CD4-positive, alpha-beta T cell treated with Interleukin-1 beta for 1 hour (primary cell): Measurements from ENCODE around the gene MPL.
"Not testable (repeated sequence)": the region's sequence is repeated elsewhere in the genome, so short reads cannot be mapped to it uniquely, and the experiment has no call there.

ENCODE experiments used
- DNase-seq, 2 donors: peaks; one replicate each; pipeline ENCODE4 v3.0.0-alpha.2; 2020 to 2022

Gene MPL

DNA sequence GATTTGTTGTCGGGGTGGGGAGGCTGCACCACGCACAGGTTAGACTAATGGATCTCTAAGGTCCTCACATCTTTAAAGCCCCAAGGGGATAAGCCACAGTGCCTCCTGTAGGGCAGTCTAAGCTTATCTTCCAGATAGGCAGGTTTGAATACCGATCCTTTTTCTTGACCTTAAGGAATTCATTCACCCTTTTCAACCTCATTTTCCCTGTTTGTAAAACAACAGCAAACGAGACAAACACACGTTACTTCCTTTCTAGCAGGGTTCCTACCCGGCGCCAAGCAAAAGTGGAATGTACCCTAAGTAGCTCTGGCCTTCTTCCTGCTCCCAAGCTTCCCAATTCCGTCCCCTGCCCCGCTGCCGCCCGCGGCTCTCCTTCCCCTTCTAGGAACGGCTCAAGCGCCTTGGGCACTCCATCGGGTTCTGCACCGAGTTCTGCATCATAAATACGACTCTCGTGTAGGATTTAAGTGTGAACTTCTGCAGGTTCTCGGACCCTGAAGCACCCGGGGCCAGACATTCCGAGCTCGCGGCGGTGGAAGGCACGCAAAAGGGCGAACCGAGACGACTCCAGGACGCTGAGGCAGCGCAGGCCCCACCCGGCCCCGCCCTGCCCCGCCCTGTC is 20.6 kb downstream of the MPL start:
- DNase-seq: peak in 1 of 2 donors; percentile 24

DNA sequence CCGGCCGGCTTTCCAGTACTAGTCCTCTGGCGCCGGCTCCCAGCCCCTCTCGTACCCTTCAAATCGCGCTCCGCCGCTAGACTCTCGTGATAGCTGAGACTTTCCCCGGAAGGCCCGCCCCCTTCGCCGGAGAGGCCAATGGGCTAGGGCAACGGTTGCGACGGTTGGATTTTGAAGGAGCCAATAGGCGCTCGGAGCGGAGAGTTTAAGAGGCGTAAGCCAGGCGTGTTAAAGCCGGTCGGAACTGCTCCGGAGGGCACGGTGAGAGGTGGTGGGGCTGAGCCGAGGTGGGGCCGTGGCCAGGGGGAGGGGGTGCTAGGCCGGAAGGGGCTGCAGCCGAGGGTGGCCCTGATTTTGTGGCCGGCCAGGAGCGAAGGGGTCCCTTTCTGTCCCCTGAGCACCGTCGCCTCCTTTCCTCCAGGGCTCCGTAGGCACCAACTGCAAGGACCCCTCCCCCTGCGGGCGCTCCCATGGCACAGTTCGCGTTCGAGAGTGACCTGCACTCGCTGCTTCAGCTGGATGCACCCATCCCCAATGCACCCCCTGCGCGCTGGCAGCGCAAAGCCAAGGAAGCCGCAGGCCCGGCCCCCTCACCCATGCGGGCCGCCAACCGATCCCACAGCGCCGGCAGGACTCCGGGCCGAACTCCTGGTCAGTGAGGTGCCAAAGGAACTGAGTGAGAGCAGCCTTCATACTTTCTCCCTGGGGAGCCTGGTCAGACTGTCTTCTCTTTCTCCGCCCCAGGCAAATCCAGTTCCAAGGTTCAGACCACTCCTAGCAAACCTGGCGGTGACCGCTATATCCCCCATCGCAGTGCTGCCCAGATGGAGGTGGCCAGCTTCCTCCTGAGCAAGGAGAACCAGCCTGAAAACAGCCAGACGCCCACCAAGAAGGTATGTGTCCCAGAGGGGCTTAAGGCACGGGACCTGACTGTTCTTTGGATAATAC is 21.4 kb downstream of the MPL start, which contains the start of gene CDC20:
CDC20 (plus strand) TSS at position 236 of the 948 bp plus-strand sequence; CDS start at position 471, 235 bp downstream.
- peak; percentile 95 to 97 for DNase-seq

DNA sequence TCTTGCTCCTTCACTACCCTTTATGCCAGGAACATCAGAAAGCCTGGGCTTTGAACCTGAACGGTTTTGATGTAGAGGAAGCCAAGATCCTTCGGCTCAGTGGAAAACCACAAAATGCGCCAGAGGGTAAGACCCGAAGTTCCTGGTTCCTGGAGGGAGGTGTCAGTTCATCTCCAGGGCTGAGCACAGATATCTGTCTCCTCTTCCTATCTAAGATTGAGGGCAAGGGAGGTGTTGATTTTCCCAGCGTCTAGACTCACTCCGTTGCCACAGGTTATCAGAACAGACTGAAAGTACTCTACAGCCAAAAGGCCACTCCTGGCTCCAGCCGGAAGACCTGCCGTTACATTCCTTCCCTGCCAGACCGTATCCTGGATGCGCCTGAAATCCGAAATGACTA is 22.1 kb downstream of the MPL start:
- DNase-seq: no peak

DNA sequence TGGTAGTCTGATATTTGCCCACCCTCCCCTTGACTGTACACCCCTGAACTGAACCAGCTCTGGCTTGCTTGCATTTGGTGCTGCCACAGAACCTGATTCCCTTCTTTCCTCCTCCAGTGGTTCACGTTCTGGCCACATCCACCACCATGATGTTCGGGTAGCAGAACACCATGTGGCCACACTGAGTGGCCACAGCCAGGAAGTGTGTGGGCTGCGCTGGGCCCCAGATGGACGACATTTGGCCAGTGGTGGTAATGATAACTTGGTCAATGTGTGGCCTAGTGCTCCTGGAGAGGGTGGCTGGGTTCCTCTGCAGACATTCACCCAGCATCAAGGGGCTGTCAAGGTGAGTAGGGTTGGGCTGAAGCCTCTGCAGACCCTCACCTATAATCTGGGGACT is 23.0 kb downstream of the MPL start:
- DNase-seq: no peak

DNA sequence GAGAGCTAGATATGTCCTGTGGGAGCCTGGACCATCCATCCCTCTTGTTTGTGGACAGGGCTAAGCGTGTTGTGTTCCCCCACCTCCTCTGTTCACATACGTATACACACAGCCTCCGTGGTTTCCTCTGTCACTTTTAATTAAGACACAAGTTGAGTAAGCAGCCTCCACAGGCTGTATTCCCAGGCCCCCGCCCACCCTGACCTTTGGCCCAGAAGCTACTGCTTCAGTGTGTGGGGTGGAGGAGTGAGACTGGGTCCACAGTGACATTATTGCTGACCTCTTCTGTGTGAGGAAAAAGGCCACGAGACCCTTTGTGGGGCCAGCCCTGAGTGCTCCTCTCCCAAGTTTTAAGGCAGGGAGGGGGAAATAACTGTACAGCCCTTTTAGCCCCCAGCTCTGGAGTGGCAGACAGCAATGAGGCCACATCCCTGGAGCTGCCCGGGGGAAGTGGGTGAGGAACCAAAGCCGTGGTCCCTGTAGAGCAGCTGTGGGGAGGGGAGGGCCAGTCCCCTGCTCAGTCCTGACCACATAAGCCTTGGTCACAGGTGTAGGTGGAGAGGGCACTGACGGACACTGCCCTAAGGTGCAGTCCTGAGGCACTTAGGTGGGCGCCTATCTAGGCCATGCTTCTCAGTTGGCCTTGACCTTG is 25.8 kb downstream of the MPL start:
- DNase-seq: no peak

DNA sequence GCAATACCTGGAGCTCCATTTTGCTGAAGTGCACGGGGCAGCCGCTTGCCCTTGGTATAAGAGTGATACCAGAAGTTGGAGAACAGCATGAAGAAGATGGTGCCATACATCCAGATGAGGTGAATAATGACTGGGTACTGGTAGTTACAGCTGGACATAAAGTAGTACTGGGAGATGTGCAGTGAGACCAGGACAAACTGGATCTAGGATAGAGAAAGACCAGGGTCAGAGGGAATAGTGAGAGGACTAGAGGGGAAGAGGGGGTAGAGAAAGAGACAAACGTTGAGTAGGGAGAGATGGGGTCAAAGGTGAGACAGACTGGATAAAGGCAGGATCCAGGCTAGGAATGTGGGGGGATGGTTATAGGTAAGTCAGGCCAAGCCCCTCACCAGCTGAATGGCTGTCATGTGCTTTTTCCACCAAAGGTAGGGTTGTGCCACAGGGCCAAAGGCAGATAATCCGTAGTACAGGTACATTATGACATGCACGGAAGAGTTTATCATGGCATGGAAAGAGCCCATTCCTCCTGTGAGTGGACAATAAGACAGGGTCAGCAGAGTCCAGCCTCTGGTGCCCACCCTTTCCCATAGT is 26.4 kb downstream of the MPL start:
- no peak for DNase-seq

DNA sequence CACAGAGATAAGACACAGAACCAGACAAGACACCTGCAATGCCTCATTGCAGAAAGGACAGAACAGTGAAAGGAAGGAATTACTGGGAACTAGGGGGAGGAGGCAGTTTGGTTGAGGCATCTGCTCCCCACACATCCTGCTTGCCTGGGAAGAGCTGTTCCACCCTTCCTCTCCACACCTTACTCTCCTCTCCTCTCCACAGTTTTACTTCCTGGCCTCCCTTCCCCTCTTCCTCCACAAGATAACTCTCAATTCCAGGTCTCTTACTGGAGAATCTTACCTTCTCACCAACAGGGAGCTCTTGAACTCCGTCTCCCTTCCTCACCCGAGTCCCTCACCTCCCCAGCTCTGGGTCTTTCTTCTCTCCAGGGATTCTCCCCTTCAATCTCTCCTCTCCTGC is 28.1 kb downstream of the MPL start:
- DNase-seq: no peak

DNA sequence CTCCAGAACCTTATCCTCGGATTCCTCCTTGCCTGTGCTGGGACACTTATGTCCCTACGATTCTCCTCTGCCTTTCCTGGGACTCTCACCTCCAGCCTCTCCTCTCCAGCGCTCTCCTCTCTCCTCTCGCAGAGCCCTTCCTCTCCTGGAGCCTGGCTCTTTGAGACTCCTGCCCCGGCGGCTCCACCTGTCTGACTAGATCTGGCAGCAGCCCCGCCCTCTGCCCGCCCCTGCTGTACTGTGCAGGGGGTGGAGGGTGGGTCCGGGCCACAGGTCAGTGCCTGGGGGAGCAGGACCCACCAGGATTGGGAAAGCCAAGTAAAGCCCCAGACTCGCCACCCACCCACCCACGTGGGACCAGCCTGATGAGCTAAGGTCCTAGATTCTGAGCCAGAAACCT is 28.6 kb downstream of the MPL start:
- no peak for DNase-seq

DNA sequence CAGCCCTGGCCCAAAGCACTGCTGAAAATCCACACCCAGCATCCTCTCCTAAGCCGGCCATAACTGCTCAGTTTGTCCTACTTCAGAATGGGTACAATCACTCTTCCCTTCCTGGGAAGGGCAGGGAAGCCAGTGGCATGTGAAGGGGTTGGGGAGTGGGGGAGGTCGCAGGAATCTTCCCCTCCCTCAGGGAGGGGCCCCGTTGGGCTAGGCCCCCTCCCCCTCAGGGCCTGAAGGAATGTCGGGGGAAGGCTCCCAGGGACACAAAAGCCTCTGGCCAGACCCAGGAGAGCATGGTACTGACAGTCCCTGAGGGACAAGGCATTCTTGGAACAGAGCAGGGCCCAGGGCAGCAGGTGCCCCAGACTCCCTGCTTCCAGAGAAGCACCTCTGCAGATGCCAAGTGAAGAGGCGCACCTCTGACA is 29.0 kb downstream of the MPL start:
- no peak for DNase-seq

DNA sequence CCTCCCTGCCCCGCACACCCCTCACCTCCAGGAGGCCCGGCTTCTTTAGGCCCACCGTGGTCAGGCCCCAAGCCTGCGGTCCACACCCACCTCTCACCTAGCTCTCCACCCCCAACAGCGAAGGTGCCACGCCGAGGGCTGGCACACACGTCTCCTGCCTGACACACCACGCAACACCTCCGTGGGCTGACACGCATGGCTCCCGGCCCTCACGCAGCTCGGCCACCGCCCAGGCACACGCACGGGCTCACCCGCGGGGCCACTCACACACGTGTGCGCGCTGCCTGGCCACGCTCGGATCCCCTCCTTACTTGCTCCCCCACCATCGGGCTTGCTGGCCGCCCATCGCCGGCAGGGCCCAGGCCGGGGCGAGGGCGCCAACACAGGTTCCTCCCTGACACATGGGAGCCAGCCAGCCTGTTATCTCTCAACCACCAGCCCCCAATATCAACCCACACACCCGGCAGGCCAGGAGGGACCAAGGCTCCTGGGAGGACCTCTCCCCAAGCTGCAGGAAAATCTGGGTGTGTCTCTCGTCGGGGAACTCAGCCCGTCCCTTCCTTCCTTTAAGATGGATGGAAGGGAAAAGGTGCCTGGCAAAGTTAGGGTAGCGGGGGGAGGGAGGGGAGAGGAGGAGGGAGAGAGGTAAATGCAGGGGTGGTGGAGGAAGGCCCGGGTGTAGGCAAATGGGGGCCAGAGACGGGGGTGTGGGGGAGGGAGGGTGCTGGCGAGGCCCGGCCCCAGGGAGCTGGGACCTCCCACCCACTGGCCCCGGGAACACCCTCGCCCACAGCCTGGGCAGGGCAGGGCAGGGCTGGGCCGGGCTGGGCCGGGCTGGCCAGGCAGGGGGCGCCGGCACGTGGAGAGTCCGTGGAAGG is 29.6 kb downstream of the MPL start:
- peak; percentile 18 to 27 for DNase-seq

DNA sequence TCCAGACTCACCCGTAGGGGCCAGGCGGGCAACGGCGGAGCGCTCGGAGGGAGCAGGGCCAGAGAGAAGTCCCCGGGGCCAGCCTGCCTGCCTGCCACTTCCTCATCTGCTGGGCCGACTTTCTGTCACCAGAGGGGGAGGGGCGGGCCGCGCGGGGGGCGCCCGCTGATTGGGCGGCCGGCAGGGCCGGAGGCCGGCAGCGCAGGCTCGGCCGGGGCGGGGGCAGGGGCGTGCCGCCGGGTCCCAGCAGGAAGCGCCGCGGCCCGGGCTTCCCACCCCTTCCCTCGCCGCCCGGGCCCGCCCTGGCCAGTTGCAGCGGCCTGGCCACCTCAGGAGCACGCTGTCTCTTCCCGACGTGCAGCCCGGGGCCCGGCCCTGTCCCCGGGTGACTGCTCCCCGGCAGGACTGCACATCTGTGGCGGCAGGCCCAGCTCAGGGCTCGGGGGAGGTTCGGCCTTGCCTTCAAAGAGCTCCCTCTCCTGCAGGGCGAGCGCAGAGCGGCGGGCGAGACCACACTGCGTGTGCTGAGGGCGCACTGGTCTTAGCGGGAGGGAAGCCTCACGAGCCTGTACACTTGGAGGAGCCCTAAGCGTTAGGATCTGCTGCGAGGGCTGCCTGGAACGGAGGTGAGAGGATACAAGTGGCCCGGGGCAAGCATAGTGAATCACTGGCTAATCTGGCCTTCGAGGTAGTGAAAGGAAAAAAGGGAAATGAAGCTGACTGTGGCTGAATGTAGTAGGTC is 30.5 kb downstream of the MPL start, which contains the start of gene ELOVL1:
ELOVL1 (minus strand) TSS at position 108 of the 742 bp plus-strand sequence. CDS start 2,402 bp downstream, outside the sequence.
- peak; percentile 87 to 90 for DNase-seq

DNA sequence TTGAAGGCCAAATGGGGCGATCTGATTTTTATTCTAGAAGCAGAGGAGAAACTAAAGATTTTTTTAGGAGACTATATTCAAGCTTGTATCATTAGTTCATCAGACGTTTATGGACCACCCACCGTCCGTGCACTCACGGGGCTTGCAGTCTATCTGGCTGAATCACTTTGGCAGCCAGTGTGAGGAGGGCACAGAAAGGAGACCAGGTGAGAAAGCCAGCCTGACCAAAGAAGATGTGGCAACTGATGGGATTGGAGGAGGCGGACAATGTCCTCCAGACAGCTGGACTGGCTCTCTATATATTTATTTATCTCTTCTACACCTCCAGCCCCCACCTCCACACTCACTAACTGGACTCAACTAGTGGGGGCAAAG is 31.0 kb downstream of the MPL start:
- no peak for DNase-seq

DNA sequence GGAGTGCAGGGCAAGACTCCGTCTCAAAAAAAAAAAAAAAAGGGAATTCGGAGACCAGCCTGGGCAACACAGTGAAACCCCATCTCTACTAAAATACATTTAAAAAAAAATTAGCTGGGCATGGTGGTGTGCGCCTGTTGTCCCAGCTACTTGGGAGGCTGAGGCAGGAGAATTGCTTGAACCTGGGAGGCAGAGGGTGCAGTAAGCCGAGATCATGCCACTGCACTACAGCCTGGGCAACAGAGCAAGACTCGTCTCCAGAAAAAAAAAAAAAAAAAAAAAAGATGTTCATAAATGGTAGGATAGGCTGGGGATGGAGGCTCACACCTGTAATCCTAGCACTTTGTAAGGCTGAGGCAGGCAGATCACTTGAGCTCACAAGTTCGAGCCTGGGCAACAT is 32.2 kb downstream of the MPL start:
- DNase-seq: not testable (repeated sequence)

DNA sequence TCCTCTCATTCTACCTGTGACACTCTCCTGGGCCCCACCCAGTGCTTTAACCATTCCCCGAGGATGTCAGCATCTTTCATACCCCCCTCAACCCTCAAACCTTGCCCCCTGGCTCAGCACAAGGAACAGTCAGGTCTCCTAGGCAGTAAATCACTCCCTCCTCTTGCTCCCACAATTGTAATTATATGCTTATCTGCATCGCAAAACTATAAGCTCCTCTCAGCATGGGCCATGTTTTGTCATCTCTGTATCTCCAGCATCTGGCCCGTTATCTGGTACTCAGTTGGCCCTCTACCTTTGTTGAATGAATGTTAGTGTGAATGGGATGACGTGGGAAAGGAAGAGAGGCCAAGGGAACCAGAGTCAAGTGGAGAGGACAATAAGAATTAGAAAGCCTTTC is 32.9 kb downstream of the MPL start:
- no peak for DNase-seq

DNA sequence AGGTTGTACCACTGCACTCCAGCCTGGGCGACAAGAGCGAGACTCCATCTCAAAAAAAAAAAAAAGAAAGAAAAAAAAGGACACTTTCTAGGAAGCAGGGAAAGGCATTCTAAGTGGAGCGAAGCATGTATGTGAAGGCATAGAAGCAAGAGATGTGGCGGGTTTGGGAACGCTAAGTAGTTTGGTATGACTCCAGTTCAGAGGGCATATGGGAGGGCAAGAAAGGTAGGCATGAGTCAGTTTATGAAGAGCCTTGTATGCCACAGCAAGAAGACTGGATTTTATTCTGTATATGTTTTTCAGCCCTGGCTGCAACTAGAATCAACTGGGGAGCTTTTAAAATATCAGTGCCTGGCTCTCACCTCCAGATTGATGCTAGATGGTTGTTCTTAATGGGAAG is 34.6 kb downstream of the MPL start:
- no peak for DNase-seq

DNA sequence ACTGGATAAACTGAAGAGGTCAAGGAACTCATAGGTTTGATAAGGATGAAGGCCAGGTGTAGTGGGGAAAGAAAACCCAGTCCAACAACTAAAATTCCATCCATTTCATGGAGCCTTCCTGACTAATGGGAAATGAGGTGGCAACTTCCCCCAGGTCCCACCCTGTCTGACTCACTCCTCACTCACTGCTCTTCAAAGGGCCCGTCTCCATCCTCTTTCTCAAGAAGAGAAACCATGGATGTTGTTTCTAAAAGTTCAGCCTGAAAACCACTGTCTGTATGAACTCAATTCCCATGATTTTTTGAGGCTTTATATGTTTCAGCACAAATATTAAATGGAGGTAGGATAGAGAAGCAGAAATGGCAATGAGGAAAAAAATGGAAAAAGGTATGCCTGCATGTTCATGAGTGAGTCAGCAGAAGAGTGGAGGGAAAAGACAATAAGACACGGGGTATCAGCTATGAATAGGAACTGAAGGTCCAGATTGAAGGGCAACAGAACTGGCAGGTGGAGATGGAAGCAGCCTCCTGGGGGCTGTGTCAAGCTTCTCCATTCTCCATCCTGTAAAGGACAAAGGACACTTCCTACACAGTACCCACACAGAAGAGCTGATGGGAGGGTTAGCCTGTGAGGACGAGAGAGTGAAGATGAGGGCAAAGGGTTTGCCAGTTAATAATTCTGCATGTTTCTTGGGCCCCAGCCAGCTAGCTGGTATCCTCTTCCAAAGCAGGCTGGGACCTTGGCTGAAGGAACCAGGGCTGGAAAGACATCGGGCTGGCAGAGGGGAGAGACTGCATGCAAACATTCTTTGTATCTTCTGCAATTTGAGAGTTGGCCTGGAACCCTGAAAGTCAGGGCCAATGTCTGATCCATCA is 35.7 kb downstream of the MPL start:
- no peak for DNase-seq

DNA sequence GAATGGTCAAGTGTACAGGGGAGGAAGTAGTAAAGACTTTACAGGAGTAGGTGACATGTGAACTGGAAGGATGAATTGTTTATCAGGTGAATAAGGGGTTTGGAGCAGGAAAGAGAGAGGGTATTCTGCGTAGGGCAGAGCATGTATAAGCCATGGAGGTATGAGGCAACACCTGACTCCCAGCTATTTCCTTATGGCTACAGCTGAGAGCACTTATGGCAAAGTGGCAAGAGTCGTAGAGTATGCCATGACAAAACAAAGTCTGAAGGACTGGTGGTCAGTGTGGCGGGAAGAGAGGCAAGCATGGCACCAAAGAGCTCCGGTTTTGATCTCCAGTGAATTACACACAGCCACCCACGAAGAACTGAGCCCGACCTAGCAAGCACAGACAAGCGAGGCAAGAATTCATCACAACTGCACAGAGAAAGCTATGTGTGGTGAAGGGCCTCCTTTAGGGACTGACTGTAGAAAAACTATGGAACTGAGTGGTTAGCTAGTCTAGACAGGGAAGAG is 39.2 kb downstream of the MPL start:
- no peak for DNase-seq

DNA sequence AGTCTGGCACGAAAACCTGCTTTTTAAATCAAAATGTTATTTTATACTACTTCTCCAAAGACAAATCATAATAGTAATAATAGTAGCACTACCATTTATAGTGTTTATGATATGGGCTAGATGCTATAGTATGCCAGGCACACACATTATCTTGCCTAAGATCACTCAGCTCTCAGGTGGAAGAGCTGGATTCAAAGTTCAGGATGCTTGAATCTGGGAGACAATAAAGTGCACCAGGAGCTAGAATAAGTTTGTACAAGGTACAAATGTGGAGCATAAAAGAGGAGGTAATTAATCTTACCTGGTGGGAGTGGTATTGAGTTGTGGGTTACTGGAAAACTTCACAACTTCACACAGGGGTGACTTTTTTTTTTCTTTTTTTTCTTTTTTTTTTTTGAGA is 40.2 kb downstream of the MPL start:
- no peak for DNase-seq

DNA sequence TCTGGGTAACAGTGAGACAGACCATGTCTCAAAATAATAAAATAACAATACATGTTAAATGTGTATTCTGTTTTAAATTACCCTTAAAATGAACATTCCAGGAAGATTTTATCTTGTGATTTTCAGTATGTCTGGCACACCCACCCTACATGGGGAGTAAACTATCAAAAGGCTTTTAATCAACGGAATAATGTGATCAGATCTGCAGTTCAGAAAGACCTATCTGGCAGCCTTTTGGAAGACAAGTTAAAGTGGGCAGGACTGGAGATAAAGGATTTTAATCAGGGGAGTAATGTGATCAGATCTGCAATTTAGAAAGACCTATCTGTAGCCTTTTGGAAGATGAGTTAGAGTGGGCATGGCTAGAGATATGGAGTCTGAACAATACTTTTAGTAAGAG is 41.9 kb downstream of the MPL start:
- no peak for DNase-seq

DNA sequence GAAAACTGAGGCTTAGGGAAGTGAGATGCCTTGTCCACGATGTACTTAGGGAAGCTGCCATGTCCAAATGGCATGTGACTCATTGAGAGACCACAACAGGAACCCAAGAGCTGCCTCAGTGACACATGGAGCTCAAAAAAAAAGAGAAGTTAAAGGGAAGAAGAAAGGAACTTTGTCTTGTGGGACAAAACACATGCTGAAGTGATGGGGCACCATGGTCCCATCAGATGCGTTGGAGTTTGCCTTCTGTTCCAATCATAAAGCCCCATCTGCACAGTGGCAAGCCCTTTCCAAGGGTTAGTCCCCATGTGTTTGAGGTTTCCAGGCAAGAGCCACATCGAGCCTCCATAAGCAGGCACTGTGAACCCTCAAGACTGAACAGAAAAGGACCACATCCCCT is 44.0 kb downstream of the MPL start:
- DNase-seq: peak in 1 of 2 donors; percentile 36
